GM18907 (cell line): ENCODE results near the gene ZNF716.
"Not testable (repeated sequence)": the region's sequence is repeated elsewhere in the genome, so short reads cannot be mapped to it uniquely, and the experiment has no call there.

Experiments
- ATAC-seq: cut with Tn5 transposase; IDR thresholded peaks from one replicate; pipeline ENCODE4 v1.9.1; 2021; ENCODE audit warnings: mild to moderate bottlenecking, moderate library complexity; ENCODE audit not compliant: unreplicated experiment

Gene ZNF716

DNA sequence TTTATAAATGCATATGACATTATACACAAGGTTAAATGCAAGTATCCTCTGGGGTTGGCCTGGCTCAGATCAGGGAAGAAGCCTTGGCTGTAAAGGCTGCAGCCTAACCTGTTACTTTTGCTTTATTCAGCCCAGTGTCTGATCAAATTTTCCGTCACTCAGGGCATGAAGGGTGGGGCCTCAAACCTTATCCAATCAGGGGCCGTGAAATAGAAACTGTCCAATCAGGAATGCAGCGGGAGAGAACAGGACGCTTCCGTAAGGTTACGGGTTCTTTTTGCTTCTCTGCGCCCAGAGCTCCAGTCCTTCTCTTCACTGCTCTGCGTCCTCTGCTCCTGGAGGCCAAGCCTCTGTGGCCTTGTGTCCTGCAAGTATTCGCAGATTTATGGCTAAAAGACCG lies at the start of gene ZNF716:
TSS of gene ZNF716 (plus strand) at position 274 of the 400 bp plus-strand sequence. CDS start at position 386, 112 bp downstream.
- ATAC-seq: no peak

DNA sequence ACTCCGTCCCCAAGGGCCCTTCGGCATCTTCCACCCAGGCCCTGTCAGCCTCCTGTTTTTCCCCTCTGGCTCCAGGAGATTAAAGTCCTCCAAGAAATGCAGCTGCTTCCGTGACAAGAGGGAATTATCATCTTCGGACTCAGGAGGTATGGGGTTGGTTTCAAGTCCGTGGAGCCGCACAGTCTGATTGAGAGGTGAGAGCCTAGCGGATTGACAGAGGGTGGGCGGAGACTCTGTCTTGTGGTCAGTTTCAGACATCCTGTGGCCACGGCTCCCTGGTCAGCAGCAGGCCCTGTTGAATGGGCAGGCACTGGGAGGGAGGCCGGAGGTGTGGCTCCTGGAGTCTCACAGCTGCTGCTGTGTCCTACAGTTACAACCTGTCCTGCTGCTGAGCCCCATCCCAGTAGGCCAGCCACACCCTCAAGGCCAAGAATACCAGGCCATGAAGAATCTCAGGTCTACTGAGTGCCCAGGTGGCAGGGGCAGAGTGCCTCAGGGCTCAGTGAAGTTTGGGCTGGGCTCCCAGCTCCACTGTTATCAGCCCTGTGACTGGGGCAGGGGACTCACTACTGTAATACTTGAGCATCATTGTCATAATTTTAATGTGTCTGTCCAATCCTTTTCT lies 49.3 kb upstream of the ZNF716 start:
- ATAC-seq: no peak

DNA sequence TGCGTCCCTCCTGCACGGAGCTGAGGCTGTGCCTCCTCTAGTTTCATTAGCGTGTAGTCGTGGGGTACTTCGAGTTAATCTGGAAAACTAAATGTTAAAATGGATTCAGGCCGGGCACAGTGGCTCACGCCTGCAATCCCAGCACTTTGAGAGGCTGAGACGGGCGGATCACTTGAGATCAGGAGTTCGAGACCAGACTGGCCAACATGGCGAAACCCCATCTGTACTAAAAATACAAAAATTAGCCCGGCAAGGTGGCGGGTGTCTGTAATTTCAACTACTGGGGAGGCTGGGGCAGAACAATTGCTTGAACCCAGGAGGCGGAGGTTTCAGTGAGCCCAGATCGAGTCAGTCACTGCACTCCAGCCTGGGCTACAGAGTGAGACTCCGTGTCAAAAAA lies 46.9 kb upstream of the ZNF716 start:
- not testable (repeated sequence) for ATAC-seq

DNA sequence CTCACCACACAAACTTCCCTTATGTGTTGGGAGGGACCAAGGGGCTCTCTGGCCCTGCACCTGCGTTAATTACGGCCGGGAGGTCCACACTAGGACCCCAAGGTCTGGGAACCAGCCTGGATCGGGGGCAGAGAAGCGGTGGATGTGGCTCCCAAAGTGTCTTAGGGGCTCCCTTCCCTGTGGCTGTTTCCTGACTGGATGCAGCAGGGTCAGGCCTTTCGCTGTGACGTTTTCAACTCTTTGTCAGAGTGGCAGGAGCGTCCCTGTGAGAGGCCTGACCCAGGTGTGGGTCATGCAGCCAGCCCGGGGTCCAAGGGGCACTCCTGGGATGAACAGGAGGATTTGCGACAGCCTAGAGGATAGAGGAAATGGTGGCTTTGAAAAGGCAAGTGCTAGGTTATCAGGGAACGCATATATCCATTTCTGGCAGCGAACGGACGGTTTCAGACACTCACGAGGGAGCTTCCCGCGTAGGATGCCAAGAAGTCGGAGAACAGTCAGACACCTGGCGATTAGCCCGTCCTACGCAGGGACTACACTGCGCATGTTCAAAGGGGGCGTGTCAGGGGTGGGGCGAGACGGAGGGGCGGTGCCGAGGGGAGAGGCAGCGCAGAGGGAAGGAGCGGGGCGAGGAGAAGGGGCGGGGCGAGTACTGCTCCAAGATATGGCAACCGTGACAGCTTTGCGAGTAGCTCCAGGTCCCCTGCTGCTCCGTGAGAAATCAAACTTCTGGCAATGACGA lies 46.2 kb upstream of the ZNF716 start:
- ATAC-seq: no peak

DNA sequence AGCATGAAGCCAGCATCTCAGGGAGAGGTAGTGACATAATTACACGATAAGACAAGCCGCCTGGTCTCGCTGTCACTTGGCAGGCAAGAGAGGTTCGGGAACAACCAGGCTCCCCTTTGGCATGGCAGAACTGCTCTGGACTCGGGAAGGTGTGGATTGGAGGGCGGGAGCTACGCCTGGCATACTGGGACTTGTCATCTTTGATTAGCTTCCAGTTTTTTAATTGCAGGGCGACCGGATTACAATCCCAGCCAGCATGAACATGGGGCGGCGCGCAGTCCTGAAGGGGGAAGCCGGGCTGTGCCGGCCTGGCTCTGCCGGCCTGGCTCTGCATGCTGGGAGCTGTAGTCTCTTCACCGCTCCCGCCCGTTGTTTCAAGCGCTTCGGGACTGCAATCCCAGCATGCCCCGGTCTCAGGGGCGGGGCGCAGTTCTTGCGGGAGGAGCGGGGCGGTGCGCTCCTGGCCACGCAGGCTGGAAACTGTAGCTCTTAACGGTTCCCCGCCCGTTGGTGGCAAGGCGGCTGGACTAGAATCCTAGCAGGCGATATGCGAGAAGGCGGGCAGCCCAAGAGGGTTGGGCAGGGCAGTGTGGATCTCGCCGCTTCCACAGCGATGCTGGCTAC lies 45.5 kb upstream of the ZNF716 start:
- ATAC-seq: no peak

DNA sequence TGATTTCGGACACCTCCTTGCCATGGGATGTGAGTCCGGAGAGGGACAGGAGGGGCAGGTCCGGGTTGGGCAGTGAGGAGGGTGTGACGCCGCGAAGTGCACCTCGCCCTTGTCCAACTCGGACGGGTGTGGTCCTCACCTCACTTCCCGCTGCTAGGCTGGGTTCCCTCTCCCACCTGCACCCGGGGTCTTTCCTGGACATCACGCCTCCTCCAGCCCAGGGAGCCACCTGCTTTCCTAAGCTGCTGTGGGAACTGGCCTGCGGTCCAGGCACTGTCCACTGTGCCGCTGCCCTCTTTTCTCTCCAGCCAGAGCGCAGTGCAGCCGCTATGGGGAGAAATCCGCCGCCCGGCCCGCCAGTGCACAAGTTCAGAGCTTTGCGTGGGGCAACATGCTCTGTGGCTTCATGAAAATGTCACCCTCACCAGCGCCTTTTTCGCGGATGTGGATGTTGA lies 45.0 kb upstream of the ZNF716 start:
- ATAC-seq: no peak

DNA sequence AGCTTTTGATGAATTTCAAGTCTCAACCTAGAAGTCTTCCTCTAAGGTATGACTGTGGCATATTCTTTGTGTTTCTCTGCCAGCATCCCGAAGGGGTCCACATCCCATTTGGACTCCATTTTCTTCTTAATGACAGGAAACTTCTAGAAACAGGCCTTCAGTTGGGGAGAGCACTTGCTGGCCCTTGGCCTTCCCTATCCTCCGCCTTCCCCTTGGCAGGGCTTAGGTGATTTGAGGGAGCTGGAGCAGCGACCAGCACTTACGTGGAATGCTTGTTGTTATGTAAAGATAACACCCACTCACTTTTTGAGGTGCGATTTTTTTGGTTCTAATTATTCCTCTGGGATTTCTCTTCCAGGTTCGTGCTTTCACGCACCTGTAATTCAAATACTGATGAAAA lies 42.9 kb upstream of the ZNF716 start:
- no peak for ATAC-seq

DNA sequence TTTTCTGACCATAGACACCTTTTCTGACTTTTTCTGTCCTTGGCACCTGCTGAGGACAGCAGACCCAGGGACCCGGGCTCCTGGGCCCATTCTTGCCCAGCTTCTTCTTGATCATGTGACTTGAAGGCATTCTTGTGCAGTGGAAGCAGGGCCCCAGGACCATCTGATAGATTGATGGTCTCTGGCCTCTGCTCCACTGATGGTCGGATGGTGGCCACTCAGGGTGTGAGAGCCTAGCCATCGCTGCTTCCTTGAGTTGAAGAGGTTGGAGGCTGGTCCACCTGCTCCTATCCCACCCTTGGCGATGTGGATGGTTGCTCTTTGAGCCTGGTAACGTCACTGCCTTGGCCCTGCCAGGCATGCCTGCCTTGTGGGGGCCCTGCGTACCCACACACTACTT lies 37.8 kb upstream of the ZNF716 start:
- ATAC-seq: no peak

DNA sequence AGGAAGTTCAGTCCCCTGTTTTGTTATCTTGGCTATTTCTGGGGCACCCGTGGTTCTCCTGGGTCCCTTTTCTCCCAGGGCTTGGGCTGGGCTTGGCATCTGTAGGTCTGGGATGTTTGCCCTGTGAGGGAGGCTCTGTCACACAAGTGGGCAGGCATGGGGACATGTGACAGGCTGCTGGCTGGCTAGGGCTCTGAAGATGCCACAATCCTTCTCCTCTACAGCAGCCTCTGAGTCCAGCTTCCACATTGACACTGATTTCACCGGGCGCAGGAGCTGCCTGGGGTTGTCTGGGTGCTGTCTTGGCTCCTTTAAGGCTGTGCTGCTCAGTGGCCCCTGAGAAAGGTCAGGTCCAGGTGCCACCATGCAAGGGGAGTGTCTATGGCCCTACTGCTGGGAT lies 37.4 kb upstream of the ZNF716 start:
- ATAC-seq: no peak

DNA sequence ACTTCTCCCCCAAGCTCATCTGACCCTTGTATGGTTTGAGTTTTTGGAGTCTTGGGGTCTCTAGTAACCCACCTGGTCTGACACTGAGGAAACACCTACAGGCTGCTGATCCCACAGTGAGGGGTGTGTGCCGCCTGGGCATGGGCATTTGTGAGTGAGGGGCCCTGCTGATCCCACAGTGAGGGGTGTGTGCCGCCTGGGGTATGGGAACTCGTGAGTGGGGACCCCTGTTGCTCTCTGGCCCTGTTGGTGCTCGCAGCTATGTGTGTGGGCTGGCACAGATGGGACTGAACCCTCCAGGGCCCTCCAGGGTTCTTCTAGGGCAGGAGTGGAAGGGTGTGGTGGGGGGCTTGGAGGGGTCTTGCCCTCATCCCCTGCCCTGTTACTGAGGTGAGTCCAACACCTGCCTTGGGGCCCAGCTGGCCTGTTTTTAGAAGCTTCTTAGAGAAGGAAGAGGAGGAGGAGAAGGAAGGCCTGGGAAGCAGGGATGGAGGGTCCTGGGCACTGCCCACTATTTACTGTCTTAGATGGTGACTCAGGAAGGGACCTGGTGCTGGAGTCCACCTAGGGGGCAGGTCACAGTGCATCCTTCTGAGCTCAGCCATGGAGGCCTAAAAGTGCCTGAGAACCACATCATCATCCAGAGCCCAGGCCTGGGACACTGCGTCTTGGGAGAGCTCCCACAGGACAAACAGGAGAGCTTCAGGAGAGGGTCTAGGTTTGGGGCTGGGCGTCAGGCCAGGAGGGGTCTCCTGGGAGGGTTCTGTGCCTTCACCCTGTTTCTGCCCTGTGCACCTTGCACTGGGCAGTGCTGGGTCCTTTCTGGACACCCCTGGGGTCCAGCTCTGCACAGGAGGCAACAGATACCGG lies 36.2 kb upstream of the ZNF716 start:
- ATAC-seq: no peak

DNA sequence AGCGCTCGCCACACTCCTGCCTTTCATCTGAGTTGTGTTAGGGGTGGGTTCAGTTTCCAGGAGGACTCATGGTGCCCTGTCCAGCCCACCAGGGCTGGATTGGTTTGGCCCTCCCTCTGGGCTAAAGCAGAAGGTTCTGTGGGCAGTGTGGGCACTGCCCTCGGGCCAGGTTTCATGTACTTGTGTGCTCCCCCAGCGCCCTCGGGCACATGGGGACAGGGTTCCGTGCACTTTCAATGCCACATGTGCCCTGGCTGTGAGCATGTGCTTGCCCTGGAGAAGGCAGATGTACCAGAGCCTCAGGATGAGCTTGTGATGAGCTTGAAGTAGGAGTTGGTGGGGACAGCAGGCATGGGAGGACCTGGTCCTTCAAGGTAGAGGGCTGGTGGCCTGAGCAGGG lies 35.6 kb upstream of the ZNF716 start:
- ATAC-seq: no peak

DNA sequence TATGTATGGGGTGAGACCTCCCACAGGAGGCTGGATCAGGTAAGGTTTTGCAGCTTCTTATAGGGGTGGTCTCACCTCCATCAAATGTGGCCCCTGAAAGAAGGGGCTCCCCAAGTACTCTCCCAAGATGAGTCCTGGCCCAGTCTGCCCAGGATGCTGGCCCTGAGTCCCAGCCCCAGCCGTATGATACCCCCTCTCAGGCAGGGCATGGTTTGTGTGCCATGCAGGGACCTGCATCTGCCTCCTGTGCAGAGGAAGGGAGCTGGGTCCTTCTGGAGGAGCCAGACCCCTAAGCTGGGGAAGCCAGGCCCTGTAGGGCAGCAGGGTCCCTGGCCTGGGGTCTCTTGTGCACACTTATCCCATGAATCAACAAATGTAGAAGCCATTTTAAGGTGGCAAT lies 35.1 kb upstream of the ZNF716 start:
- no peak for ATAC-seq

DNA sequence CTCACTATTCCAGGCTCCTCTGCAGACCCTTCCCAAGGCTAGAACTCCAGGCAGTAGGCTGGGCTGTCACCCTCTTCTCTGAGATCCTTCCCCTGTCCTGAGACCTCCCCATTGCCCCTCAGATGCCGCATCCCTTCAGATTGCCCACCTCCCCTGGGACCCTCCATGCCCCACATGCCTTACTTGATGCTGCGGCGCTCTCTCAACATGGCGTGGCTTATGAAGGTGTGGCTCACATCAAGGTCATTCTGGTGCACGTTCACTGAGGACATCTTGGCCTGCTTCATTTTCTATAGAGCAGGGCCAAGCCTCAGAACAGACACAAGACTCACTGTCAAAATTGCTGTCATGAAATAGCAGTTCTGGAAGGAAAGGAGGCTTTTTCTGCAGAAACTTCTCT lies 34.7 kb upstream of the ZNF716 start:
- ATAC-seq: no peak

DNA sequence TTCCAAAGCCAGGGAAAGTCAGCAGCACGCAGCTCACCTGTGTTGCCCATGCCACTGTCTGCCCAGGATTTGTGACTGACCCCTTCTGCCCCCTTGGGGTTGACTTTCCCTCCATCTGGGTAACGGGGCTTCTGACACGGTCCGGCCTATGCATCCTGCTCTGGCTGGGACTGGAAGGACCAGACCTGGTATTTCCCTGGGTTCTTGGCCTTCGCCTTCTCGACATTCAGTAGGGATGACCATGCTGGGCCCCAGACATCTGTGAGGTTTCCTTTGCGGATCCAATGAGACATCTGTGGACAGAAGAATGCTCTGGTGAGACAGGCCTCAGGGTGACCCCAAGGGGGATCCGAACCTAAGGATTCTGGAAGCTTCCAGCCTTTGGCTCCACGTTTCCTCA lies 34.2 kb upstream of the ZNF716 start:
- ATAC-seq: no peak

DNA sequence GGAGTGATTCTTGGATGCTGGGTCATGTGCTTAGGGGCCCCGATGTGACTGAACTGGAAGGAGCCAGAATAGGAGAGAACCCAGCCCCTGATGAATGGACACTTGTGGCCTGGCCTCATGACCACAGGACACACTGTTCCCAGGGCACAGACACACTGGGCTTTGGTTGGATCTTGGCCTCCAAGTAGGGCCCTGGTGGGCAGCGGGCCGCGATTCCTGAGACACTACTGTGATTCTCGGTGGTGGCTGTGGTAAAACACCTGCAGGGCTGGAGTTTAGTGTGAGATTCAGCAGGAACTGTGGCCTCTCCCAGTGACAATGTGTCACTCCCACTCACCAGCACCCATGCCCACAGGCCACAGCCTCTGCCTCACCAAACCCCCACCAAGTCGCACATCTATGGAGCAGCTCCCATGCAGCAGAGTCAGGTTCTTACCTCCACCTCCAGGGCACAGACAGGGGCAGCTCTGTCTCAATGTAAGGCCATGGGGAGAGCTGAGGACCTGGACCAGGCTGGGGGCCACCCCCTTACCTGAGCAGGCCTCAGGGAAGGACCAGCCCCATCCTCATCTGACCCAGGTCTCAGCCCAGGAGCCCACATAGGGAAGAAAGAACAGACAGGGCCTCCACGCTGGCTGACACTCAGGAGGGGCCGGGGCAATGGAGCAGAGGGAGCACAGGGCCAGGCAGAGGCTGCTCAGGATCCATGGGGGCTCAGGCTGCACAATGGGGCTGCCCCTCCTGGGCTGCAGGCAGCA lies 33.2 kb upstream of the ZNF716 start:
- ATAC-seq: no peak

DNA sequence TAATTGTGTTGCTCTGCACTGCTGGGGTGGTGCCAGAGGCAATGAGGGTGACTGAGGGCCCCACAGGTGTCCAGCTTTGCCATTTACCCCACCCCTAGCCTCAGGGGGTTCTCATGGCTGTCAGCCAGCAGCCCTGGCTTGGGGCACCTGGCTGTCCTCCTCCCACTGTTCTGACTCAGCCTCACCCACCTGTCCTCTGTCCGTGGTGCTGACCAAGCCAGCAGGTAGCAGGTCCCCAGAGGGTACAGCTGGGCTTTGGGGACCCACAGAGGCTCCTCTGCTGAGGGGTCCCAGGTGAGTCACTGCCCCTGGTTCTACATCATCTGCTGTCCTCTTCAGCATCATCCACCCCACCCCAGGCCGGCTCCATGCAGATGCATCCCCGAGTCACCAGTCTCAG lies 32.2 kb upstream of the ZNF716 start:
- ATAC-seq: no peak

DNA sequence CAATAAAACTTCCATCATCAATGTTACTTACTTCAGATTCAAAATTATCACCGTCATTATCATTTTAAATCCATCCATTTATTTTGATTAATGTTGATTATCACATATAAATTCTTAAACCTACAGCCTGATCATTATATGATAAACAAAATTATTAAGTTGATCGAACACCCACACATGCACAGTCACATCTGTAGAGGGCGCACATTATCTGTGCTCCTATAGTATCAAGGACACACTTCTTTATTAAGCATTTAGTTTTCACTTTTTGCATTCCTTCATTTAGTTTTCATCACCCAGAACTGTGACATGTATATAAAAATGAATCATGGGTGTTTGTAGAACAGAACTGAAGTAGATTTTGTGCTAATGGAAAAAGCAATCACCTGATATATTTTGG lies 26.2 kb upstream of the ZNF716 start:
- ATAC-seq: no peak

DNA sequence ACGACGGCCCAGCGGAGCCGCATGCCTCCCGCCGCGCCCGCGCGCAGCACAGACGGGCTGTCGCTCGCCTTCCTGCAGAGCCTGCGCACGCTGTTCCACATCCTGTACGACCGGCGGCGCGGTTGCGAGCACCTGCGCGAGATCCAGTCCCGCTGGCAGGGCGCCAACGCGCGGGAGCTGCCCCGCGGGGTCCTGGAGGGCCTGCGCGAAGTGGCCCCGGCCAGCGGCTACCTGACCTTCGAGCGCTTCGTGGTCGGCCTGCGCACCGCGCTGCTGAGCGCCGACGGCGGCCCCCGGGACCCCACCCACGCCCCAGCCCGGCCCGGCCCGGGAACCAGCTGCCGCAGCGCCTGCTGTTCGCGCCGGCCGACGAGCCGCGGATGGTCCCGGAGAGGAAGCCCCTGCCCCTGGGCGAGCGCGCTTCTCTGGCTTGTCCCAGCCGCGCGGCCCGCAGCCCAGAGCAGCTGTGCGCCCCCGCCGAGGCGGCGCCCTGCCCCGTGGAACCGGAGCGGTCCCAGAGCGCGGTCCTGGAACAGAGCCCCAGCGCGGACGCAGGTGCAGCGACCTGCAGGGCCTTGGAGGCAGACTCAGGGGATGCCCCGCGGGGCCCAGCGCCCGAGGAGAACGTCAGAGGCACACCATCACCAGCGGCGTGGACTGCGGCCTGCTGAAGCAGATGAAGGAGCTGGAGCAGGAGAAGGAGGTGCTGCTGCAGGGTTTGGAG lies 25.3 kb upstream of the ZNF716 start:
- no peak for ATAC-seq

DNA sequence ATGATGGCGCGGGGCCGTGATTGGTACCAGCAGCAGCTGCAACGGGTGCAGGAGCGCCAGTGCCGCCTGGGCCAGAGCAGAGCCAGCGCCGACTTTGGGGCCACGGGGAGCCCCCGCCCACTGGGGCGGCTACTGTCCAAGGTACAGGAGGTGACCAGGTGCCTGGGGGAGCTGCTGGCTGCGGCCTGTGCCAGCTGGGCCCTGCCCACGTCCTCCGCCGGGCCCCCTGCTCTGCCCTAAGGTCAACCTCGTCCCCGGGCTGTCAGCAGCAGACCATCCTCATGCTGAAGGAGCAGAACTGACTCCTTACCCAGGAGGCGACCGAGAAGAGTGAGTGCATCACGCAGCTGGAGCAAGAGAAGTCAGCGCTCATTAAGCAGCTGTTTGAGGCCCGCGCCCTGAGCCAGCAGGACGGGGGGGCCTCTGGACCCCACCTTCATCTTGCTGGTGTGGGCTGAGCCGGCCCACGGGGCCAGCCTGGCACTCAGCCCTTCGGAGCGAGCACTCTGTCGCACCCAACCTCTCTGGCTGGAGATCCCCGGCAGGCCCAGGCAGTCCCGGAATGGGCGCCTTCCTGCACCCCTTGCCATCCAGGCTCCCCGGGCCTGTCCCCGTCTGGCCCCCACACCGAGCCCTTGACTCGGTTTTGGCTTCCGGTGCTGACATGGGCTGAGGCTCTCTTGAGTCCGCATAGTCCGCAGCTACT lies 24.6 kb upstream of the ZNF716 start:
- no peak for ATAC-seq
